ENCODE results near the gene CDC42BPG. TPM values are rescaled to one million over a fixed set of nuclear protein-coding genes. Genes with fewer than 3 reads are reported as not detected.

CDC42BPG gene
- total RNA-seq, 1 experiment from 2014 or later: 14.5 TPM

- no peak for DNase-seq
- Histone ChIP-seq H3K79me2 (ENCODE audit: low read length) (peaks cover 83% of the 10 kb centered on the region), H4K20me1 (ENCODE audit: low read length) (peaks cover 83% of the 10 kb centered on the region), H3F3A (ENCODE audit: low read length, unreplicated experiment) (peaks cover 21% of the 10 kb centered on the region), H3K9me3 (ENCODE audit: low read length) (no peaks in the 10 kb centered on the region), H3K4me3 (ENCODE audit: low read length) (no peak overlapping the region), H3K27ac (ENCODE audit: low read length) (no peak overlapping the region), H2AFZ (ENCODE audit: low read length) (no peak overlapping the region), H3K36me3 (ENCODE audit: low read depth, low read length) (peaks cover 83% of the 10 kb centered on the region), H3K4me1 (ENCODE audit: insufficient read depth, low read length) (peaks cover 18% of the 10 kb centered on the region), H3K9ac (ENCODE audit: low read length) (no peak overlapping the region), H3K9me2 (replicated peaks; ENCODE audit: low read length) (no peaks in the 10 kb centered on the region), H3K4me2 (ENCODE audit: low read length) (no peak overlapping the region), H3K27me3 (ENCODE audit: low read length) (no peaks in the 10 kb centered on the region)
- no peak for TF ChIP-seq CTCF (conservative IDR thresholded peaks at IDR 0.05; ENCODE audit: low read depth, low read length)
- intact Hi-C loops (cut with micrococcal nuclease): no loop called here
- CTCF ChIA-PET: no interaction called here
- POLR2A ChIA-PET (ENCODE audit: unreplicated experiment): no interaction called here
- no peak for ATAC-seq
- no TSS peak for BruUV-seq (replicated peaks)
These were observed 70.3 kb downstream of the CDC42BPG start for GRCh38 chr11:64774144-64774543.

Other genes with a start within 250 kb of the CDC42BPG start
- gene NRXN2, start 121.5 kb downstream of the CDC42BPG start, total RNA-seq (2014; rRNA removed): not detected in 2 replicates
- gene RASGRP2, start 100.5 kb downstream of the CDC42BPG start, total RNA-seq (2014; rRNA removed): not detected in 2 replicates
- gene PYGM, start 84.7 kb downstream of the CDC42BPG start, total RNA-seq (2014; rRNA removed): 0.95 and 1.3 TPM in 2 replicates
- gene SF1, start 66.1 kb downstream of the CDC42BPG start, total RNA-seq (2014; rRNA removed): 209 and 217 TPM in 2 replicates
- 55.6 and 57.0 TPM in 2 replicates for gene MAP4K2, start 41.4 kb downstream of the CDC42BPG start, total RNA-seq (2014; rRNA removed)
- gene MEN1, start 34.1 kb downstream of the CDC42BPG start, total RNA-seq (2014; rRNA removed): 46.1 and 54.1 TPM in 2 replicates
- gene EHD1, start 34.0 kb upstream of the CDC42BPG start, total RNA-seq (2014; rRNA removed): 340 and 370 TPM in 2 replicates
- gene ATG2A, start 72.6 kb upstream of the CDC42BPG start, total RNA-seq (2014; rRNA removed): 45.6 and 51.4 TPM in 2 replicates
- gene PPP2R5B, start 80.0 kb upstream of the CDC42BPG start, total RNA-seq (2014; rRNA removed): 24.9 and 31.3 TPM in 2 replicates
- not detected in 2 replicates for gene GPHA2, start 91.2 kb upstream of the CDC42BPG start, total RNA-seq (2014; rRNA removed)
- not detected in 2 replicates for gene MAJIN, start 127.5 kb upstream of the CDC42BPG start, total RNA-seq (2014; rRNA removed)
- 0.52 TPM in 1 of 2 replicates, not detected in the other for gene BATF2, start 152.3 kb upstream of the CDC42BPG start, total RNA-seq (2014; rRNA removed)
- 86.0 and 107 TPM in 2 replicates for gene ARL2, start 169.5 kb upstream of the CDC42BPG start, total RNA-seq (2014; rRNA removed)
- gene SNX15, start 182.8 kb upstream of the CDC42BPG start, total RNA-seq (2014; rRNA removed): 15.1 and 40.4 TPM in 2 replicates
- 61.0 and 82.0 TPM in 2 replicates for gene SAC3D1, start 196.6 kb upstream of the CDC42BPG start, total RNA-seq (2014; rRNA removed)
- gene NAALADL1, start 213.9 kb upstream of the CDC42BPG start, total RNA-seq (2014; rRNA removed): 0.47 TPM in 1 of 2 replicates, not detected in the other
- 67.1 and 73.4 TPM in 2 replicates for gene CDCA5, start 239.4 kb upstream of the CDC42BPG start, total RNA-seq (2014; rRNA removed)
- 98.7 and 103 TPM in 2 replicates for gene ZFPL1, start 239.6 kb upstream of the CDC42BPG start, total RNA-seq (2014; rRNA removed)

Data from PC-3 (cell line).